HG03025 (cell line): ENCODE measurements around the gene EGFL6.

ENCODE experiments used
- ATAC-seq: cut with Tn5 transposase; IDR thresholded peaks from one replicate; pipeline ENCODE4 v1.9.1; 2021; ENCODE audit warnings: mild to moderate bottlenecking, moderate library complexity; ENCODE audit not compliant: unreplicated experiment, low FRiP score

The EGFL6 gene, protein sequence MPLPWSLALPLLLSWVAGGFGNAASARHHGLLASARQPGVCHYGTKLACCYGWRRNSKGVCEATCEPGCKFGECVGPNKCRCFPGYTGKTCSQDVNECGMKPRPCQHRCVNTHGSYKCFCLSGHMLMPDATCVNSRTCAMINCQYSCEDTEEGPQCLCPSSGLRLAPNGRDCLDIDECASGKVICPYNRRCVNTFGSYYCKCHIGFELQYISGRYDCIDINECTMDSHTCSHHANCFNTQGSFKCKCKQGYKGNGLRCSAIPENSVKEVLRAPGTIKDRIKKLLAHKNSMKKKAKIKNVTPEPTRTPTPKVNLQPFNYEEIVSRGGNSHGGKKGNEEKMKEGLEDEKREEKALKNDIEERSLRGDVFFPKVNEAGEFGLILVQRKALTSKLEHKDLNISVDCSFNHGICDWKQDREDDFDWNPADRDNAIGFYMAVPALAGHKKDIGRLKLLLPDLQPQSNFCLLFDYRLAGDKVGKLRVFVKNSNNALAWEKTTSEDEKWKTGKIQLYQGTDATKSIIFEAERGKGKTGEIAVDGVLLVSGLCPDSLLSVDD

GRCh38 chrX:13569479-13570260 lies at the start of gene EGFL6:
Gene EGFL6 (plus strand): TSS chrX:13569601. CDS start chrX:13569862, 261 bp downstream.
- no peak for ATAC-seq

- no peak for ATAC-seq
These were observed 49.0 kb upstream of the EGFL6 start for GRCh38 chrX:13520351-13520750.

DNA sequence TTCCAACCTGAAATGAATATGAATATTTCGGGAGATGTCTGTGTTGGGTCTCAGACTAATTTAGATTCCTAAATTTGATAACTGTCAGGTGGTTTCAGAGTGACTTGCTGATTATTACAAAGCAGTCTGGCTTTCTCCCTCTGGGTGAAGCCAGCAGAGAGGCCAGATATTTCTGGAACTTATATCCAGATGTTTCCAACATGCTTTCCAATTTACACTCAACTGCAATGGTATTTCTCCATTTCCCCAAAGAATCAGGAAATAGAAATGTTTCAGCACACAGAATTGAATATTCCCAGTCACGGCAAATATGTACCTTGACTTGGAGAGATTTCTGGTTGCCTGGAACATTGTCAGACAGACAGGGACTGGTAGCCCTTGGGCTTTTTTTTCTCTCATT lies 48.5 kb upstream of the EGFL6 start:
- ATAC-seq: no peak

DNA sequence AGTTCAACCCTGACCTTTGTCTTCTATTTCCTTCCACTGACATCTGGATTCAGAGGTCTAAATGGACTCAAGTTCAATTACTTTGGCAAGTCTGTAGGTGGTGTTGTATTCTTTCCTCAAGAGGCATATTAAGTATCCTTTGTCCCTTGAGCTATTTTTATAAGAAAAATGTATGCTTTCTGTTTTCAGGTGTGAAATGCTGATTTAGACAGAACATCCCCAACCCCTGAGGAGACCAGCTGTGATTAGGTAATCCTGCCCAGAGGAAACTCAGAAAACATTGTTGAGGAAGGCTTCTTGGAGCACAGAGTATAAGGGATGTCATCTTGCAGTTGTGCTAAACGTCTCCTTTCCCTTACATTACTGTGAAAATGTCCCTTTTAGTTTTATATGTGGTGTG lies 46.6 kb upstream of the EGFL6 start:
- ATAC-seq: no peak

DNA sequence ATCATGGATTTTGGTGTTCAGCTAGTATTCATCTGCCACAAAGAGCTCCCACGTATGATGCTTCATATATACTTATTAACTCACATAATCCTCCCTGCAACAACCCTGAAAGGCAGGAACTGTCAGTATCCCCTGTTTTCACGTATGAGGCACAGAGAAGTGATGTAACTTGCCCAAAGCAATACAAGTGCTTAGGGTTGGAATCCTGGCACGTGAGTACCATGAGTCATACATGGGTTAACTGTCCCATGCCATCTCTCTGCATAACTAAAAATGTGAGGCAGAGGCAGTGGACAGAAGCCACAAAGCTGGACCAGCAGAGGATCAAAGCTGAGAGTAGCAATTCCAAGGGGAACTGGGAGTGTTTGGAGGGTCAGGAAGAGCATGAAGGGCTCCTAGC lies 35.7 kb upstream of the EGFL6 start:
- ATAC-seq: no peak

DNA sequence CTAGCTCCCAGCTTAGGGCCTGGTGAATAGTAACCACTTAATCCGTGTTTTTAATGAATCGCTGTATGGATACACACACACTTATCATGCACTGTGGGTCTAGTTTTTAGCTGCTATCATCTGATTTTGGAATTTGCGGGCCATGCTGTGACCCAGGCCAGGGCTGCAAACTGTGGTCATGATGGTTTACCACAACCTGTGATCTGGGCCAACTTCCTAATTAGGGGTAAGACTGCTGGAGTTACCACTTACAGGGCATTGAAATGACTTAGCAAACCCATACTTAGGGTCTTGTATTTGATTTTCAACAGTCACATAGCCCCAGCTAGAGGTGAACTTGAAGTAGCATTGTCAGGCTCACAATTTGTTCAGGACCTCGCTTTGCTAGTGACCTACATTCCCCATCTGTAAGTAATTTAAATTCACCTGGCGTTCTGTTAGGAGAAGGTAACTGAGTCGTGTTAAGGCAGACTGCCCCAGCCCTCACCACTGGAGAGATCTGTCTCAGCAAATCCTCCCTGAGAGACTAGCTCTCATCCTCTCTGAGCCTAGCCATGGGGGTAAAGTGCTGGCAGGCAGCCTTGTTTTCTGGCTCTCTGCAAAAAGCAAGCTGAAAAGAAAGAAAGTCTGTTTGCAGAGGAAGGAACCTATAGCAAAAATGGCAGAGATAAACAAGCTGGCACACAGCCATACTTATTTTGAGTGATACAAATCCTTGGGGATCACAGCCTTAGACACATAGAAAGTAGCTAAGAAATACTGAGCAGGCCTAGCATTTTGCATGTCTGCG lies 33.8 kb upstream of the EGFL6 start:
- ATAC-seq: no peak

DNA sequence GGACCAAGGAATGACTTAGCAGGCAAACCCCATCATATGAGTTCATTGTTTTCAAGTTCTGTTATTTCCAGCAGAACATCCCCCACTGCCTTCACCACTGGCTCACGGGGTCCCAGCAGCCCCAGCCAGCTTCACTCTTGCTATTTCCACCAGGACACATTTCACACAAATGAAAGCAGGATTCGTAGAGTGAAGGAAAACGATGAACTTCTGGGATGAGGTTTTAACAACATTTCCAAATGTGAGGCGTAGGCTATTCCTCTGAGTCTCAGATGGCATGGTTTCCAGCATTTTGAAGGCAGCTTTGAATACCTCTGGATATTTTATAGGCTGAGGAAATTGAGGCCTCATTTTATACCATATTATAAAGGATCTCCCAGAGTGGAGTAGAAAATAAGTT lies 32.9 kb upstream of the EGFL6 start:
- ATAC-seq: no peak

GRCh38 chrX:13538414-13538813 lies 31.0 kb upstream of the EGFL6 start:
- ATAC-seq: no peak

DNA sequence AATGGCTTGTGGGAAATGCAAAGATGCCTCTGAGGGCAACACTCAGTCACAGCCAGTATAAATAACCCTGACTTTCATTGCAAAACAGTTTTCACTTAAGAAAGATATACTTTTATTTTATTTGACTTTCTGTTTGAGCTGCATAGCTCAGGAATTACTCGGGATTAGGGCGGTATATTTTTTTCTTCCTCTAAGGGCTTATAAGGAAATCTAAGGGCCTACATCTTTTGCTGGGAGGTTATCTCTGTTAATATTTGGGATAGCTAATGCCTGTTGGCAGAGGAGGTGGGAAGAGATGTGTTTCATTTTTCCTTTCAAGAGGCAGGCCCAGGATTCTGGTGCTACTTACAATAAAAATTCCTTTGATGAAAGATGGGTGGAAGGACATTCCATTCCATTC lies 28.8 kb upstream of the EGFL6 start:
- ATAC-seq: no peak

DNA sequence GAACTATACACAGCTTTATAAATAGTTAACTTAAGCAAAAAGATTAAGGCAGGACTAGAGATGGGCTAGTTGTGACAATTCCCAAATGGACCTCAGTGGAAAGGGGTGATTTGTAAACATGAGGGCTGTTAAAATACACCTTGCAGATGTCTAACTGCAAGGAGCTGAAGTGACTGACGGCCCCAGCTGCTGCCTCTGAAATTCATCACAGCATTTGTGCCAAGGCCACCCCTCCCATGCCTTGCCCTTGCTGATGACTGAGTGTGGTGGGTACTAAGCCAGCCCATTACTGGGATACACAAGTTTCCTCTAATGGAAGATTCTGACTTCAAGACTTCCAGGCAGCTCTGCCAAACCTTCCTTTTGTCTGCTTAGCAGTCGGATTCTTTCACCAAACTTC lies 23.7 kb upstream of the EGFL6 start:
- no peak for ATAC-seq

DNA sequence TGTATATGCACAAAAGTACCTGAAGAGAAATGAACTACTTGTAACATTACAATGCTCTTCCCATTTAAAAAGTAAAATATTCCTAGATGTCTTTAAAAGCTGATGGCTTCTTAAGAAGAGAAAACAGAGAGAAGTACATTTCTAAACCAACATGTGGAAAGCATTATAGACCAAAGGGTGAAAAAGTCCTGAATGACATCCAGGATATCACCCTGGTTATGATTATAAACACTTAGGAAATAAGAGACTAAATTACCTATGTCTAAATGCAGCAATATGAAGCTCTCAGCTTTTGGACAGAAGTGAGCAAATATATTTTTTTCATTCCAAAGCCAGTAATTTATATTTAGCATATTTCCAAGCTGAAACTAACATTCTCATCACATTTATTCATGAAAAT lies 21.7 kb upstream of the EGFL6 start:
- ATAC-seq: no peak

GRCh38 chrX:13550346-13550745 lies 19.1 kb upstream of the EGFL6 start:
- no peak for ATAC-seq

DNA sequence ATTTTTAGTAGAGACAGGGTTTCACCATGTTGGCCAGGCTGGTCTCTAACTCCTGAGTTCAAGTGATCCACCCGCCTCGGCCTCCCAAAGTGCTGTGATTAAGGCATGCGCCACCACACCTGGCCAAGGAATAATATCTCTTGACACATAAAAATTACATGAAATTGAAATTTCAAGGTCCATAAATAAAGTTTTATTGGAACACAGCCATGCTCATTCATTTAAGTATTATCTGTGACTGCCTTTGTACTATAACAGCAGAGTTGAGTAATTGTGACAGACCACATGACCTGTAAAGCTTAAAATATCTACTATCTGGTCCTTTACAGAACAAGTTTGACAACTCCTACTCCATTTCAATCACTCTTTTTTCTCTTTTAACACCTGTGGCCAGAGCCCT lies 17.8 kb upstream of the EGFL6 start:
- ATAC-seq: no peak

DNA sequence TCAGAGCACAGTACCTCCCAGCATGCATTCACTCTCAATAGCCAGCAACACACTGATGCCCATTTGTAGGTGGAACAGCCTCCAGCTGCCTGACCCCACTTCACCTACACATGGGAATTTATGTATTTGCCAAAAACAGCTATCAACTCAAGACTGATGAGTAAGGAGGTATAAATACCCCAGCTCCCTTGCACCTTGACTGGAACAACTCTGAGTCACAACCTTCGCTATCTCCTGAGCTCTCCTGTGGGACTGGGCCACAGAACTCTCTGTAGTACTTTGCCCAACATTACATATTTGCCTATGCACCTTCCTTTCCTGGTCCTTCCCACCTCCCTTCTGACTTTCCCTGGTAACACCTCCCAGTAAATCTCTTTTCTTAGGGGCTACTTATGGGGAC lies 16.5 kb upstream of the EGFL6 start:
- ATAC-seq: no peak

GRCh38 chrX:13565511-13565910 lies 3.9 kb upstream of the EGFL6 start:
- no peak for ATAC-seq

DNA sequence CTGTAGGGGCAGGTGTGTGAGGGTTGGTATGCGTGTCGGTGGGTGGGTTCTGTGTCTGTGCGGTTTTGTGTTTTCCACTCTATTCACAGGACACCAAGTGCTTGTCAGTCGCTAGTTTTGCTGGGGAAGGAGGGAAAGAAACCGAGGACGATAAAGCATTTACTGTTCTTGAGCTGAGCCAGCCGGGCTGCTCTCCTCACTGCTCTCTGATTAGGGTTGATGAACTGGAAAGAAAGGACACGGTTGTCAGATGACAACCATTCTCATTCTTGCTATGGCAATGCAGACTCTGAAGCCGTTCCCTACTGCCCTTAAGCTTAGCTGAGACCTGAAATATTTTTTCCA lies 832 bp downstream of the EGFL6 start:
- ATAC-seq: no peak

GRCh38 chrX:13571136-13571535 lies 1.7 kb downstream of the EGFL6 start:
- no peak for ATAC-seq

DNA sequence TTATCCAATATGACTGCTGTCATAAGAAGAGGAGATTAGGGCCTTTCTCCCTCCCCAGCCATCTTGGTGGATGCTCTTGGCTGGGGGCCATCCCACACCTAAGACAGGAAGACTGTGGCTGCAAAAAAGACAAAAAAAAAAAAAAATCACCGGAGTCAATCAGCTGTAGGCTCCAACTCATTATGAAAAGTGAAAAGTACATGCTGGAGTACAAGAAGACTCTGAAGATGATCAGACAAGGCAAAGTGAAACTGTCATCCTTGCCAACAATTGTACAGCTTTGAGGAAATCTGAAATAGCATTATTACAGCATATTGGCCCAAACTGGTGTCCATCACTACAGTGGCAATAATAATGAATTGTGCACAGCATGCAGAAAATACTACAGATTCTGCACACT lies 5.2 kb downstream of the EGFL6 start:
- ATAC-seq: no peak

- no peak for ATAC-seq
These were observed 10.3 kb downstream of the EGFL6 start for GRCh38 chrX:13579661-13580060.

DNA sequence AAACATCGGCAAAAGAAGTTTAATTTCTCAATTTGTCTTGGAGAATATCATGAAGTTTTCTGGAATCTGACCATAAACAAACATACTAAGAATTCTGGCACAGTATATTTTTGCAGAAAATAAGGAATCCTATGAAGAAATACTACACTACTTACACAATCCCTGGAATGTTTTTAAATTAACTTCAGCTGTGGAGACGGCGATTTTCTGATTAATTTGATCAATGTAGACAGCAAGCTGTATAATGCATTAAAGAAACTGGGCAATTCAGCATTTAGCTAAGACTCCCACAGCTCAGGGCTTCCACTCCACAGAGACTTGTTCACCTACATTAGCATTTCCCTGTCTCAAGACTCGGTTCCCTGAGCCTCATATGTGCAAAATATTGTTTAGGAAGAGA lies 12.2 kb downstream of the EGFL6 start:
- ATAC-seq: no peak
